GM13976 (cell line): ENCODE data around the gene ALAD.

Experiments
- DNase-seq: peaks from one replicate; pipeline ENCODE4 v3.0.0; 2012; ENCODE audit warnings: low spot score
- in situ Hi-C: fragments of 300-500 bp; cut with MboI; formaldehyde crosslinking; loops from one replicate; pipeline ENCODE4 v1.12.0; 2022; ENCODE audit warnings: low sequenced_read_pairs, mixed read lengths, inconsistent platforms; ENCODE audit not compliant: unreplicated experiment
- TF ChIP-seq, protein P1 (sequence below): IDR thresholded peaks from 2 replicates; pipeline ENCODE4 v1.5.1; 2012; ENCODE audit warnings: borderline replicate concordance, mild to moderate bottlenecking; ENCODE audit not compliant: insufficient read depth; ENCODE audit errors: extremely low read depth, missing control alignments, control extremely low read depth

ALAD gene

DNA sequence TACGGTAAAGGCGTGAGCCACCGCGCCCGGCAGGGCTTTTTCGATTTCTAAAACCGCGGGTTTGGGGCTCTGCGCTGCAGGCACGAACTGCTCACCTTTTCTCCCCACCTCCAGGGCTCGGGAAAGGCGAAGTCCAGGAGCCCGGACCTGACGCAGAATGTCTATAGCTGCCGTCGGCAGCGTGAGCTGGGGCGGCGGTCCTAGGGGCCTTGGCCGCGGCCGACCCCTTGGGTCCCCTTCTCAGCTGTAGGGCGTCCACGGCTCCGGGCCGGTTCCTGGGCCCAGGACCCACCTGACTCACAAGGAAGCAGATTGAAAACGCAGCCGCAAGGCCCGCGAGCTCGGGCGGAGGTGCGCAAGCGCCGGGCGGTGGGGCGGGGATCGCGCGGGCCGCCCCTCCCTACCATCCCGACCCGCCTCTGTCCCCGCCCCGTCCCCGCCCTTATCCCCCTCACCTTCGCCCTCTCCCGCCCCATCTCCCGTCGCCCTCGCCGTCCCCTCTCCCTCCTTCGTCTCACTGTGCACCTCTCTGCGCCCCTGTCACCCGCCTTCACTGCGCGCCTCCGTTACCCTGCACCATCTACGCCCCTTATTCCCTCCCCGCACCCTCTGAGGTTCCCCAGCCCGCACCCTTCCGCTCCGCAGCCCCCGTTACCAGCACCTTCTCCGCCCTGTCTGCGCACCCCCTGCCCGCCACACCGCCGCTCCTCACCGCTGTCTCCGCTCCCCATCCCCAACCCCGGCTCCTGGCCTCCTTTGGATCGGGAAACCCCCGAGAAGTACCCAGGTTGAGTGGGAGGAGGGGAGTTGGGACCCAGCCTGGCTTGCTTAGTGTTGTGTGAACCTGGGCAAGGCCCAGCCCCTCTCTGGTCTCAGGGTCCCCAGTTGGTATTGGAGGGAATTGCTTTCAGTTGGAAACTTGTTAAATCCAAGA is 24.2 kb downstream of the ALAD start, which contains the start of gene HDHD3:
Gene HDHD3 (minus strand): TSS at position 353 of the 934 bp plus-strand sequence. CDS start 2,632 bp downstream, outside the sequence.
- DNase-seq, result peak; percentile 96
- TF ChIP-seq, protein P1, sequence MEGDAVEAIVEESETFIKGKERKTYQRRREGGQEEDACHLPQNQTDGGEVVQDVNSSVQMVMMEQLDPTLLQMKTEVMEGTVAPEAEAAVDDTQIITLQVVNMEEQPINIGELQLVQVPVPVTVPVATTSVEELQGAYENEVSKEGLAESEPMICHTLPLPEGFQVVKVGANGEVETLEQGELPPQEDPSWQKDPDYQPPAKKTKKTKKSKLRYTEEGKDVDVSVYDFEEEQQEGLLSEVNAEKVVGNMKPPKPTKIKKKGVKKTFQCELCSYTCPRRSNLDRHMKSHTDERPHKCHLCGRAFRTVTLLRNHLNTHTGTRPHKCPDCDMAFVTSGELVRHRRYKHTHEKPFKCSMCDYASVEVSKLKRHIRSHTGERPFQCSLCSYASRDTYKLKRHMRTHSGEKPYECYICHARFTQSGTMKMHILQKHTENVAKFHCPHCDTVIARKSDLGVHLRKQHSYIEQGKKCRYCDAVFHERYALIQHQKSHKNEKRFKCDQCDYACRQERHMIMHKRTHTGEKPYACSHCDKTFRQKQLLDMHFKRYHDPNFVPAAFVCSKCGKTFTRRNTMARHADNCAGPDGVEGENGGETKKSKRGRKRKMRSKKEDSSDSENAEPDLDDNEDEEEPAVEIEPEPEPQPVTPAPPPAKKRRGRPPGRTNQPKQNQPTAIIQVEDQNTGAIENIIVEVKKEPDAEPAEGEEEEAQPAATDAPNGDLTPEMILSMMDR, result no peak
- in situ Hi-C loops, result no loop called here

DNA sequence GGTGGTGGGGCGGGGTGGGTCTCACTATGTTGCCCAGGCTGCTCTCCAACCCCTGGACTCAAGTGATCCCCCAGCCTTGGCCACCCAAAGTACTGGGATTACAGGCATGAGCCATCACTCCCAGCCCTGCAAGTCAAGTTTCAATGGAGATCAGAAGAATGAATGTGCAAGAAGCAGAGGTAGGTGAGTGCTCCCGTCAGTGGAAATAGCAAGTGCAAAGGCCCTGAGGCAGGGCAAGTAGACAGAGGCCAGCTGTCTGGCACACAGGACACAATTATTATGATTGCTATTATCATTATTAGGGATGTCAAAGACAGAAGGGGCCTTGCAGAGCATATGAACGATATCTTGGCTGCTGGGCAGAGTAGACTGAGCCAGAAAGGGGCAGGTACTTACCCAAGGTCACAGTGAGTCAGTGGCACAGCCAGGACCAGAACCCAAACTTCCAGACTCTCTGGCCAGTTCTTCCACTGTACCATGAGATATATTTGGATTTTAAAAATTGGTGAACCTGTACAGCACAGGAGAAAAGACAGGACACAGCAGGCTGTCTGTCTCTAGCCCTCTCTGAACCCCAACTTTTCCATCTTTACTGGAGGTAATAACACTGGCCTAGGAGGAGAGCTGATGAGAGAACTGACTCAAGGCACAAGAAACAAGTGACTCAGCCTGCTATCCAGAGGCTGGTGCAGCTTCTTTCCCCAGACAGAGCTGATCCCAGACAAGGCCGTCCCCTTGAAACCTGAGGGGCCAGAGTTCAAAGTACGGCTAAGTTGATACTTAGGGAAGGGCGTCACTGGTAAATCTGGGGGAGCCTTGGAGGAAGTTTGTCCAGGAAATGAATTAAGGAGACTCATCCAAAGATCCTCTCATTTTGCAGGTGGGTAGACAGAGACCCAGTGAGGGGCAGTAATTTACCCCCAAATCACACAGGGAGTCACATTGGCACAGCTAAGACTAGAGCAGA is 25.7 kb downstream of the ALAD start:
- DNase-seq, result no peak
- TF ChIP-seq, protein P1, result no peak
- in situ Hi-C loops, result no loop called here

DNA sequence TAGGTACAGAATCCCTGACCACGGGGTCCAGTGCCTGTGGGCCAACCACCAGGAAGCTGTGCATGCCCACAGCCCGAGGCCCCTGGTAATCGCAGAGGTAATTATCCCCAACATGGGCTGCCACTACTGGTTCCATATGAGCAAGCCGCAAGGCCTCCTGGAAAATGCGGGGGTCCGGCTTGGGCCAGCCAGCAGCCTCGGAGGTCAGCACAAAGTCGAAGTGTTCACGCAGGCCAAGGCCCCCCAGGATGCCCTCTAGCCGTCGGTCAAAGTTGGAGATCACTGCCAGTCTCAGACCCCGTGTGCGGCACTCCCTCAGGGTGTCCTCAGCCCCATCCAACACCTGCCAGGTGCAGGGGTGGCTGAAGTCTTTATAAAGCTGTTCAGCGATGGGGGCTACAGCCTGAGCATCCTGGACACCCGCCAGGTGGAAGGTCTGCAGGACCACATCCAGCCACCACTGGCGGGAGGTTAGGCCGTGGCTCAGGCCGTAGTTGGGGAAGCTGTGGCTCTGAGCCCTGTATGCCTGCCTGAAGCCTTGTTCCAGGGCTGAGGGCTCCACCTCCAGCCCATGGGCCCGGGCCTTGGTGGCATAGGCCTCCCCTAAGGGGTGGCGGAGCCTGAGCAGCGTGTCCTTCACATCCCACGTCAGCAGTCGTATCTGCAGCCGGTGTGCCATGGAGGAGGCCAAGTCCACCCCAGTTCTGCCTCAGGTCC is 27.2 kb downstream of the ALAD start:
- in situ Hi-C loops, result no loop called here
- TF ChIP-seq, protein P1, result no peak

DNA sequence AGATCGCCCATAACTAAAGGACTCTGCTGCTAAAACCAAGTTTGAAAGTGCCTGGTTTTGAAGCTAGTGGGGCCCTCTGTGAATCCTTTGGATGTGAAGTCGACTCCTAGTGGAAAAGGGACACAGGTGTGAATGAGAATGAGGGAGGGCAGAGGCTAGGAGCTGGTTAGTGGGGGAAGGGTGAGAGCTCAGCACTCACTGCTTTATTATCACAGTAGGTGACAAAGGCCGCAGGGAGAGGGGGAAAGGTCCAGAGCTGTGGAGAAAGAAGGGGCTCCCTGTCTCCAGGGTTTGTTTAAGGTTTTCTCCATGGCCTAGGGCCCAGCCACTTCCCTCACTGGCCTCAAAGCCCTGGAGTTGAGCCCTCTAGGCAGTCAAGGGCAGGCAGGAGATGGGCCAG is 27.8 kb downstream of the ALAD start:
- TF ChIP-seq, protein P1, result no peak
- no peak for DNase-seq
- in situ Hi-C loops, result no loop called here

More for the DNA sequence above, 27.2 kb downstream of the ALAD start:
- no peak for DNase-seq

DNA sequence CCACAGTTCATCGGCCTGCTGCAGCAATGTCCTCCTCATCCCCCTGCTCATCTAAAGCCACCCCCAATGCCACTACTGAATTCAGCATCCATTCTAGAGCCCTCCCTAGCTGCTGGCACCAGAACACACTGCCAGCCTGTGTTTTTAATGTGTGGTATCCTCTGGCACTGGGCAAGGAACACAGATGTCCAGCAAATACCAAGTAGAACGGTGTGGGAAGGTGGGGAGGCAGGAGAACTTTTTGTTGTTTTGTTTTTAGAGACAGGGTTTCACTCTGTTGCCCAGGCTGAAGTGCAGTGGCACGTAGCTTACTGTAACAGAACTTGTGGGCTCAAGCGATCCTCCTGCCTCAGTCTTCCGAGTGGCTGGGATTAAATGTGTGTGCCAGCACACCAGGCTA is 29.0 kb downstream of the ALAD start:
- TF ChIP-seq, protein P1, result no peak
- in situ Hi-C loops, result no loop called here
- no peak for DNase-seq

DNA sequence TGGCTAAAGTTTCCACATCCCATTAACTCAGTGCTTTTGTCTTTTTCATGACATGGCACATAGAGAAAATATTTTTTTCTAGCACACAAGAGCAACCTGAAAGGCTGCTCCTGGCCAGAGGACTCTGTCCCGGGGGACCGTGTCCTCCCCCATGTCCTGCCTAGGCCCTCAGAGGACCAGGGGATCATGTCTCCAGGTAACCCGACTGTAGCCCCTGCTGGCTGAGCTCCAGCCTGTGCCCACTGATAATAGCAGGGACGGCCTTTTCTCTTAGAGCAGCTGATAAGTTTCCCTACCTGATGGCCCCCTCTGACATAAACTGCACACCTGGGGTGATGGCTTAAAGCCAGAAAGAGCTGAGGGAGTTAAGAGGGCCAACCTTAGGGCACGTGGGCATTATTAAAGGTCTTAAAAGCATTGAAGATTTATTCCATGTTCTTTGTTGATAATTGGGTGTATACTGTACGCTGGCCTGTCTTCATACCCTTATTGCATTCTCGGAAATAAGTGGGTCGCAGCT is 30.2 kb downstream of the ALAD start:
- no peak for DNase-seq
- in situ Hi-C loops, result no loop called here
- TF ChIP-seq, protein P1, result no peak
